Kidney (tissue), 14 donors: ENCODE measurements around the gene SIK3. TPM values are rescaled to one million over a fixed set of nuclear protein-coding genes. Genes with fewer than 3 reads are reported as not detected.
"Not testable (repeated sequence)": the region's sequence is repeated elsewhere in the genome, so short reads cannot be mapped to it uniquely, and the experiment has no call there.

Experiments
- DNase-seq, 5 donors: peaks; one replicate each; pipeline ENCODE4 v3.0.0-alpha.2; 2013 to 2020
- FAIRE-seq: peaks from 2 replicates; lab custom pipeline; 2012; peaks lifted over from hg19 to GRCh38; lab: Jason Lieb, UNC
- H3K27ac ChIP-seq, 2 donors: one replicate each; pipeline ENCODE4 v1.7.0; 2013; ENCODE audit warnings: low read depth in 2 of 2, low read length in 2 of 2, inconsistent platforms in 1 of 2
- H3K27me3 ChIP-seq: one replicate; pipeline ENCODE4 v1.7.1; 2013; ENCODE audit warnings: low read length, inconsistent platforms; ENCODE audit not compliant: control insufficient read depth, insufficient read depth
- H3K36me3 ChIP-seq, 3 donors: one replicate each; pipeline versions ENCODE4 v1.7.0 to v1.7.1; 2013; ENCODE audit warnings: low read length in 3 of 3, control low read depth in 1 of 3, inconsistent platforms in 1 of 3; ENCODE audit not compliant: insufficient read depth in 3 of 3, control insufficient read depth in 2 of 3
- H3K4me1 ChIP-seq, 3 donors: one replicate each; pipeline versions ENCODE4 v1.7.0 to v1.7.1; 2013; ENCODE audit warnings: low read length in 3 of 3, inconsistent platforms in 1 of 3, low read depth in 1 of 3; ENCODE audit not compliant: control insufficient read depth in 2 of 3, insufficient read depth in 2 of 3
- H3K4me3 ChIP-seq, 3 donors: one replicate each; pipeline versions ENCODE4 v1.7.0 to v1.8.1; 2013; ENCODE audit warnings: low read length in 3 of 3, control low read depth in 1 of 3, inconsistent platforms in 1 of 3
- H3K9ac ChIP-seq, 3 donors: one replicate each; pipeline versions ENCODE4 v1.7.0 to v1.7.1; 2013; ENCODE audit warnings: low read length in 3 of 3, control low read depth in 1 of 3, inconsistent platforms in 1 of 3
- H3K9me3 ChIP-seq, 3 donors: one replicate each; pipeline versions ENCODE4 v1.7.0 to v1.7.1; 2013; ENCODE audit warnings: low read length in 3 of 3, control low read depth in 1 of 3, inconsistent platforms in 1 of 3; ENCODE audit not compliant: control insufficient read depth in 2 of 3, insufficient read depth in 1 of 3
- intact Hi-C: fragments of 100-400 bp; cut with DNase I; formaldehyde crosslinking; loops from one replicate; pipeline ENCODE4 v1.11.1; 2022
- polyA plus RNA-seq: library from polyadenylated mRNA; stranded (reverse); fragments of 350-450 nt; fragmentation: Illumina TruSeq; extraction: RNeasy Lipid Tissue Mini Kit (QIAGEN cat#74804); gene quantifications from one replicate; pipeline ENCODE4 v1.2.3, GENCODE V29; 2014; ENCODE audit warnings: low read depth, low replicate concordance; ENCODE audit not compliant: insufficient read depth
- total RNA-seq: library from RNA; stranded (reverse); fragmentation: NEBNext Ultra II Directional; extraction: Animal tissue kit (Norgen Biotek cat#: 25700); gene quantifications from one replicate; pipeline ENCODE4 v1.2.1, GENCODE V29; 2021
- TF ChIP-seq, protein P1 (sequence below): IDR thresholded peaks from 3 replicates; pipeline ENCODE4 v1.5.1; 2012; ENCODE audit warnings: mild to moderate bottlenecking, moderate library complexity, borderline replicate concordance; ENCODE audit not compliant: insufficient read depth; ENCODE audit errors: extremely low read depth
- donor health status: control.
- donor health status: control.
- donor health status: control.
- donor health status: control.
- donor health status: control.
- donor health status: DM: yes; HTN: yes; CAD: no.
- donor health status: Normal renal cell carcinoma (clear cell type).

The SIK3 gene
- total and polyA plus RNA-seq, 2 donors from 2014 or later = 12.3 to 50.7 TPM

DNA sequence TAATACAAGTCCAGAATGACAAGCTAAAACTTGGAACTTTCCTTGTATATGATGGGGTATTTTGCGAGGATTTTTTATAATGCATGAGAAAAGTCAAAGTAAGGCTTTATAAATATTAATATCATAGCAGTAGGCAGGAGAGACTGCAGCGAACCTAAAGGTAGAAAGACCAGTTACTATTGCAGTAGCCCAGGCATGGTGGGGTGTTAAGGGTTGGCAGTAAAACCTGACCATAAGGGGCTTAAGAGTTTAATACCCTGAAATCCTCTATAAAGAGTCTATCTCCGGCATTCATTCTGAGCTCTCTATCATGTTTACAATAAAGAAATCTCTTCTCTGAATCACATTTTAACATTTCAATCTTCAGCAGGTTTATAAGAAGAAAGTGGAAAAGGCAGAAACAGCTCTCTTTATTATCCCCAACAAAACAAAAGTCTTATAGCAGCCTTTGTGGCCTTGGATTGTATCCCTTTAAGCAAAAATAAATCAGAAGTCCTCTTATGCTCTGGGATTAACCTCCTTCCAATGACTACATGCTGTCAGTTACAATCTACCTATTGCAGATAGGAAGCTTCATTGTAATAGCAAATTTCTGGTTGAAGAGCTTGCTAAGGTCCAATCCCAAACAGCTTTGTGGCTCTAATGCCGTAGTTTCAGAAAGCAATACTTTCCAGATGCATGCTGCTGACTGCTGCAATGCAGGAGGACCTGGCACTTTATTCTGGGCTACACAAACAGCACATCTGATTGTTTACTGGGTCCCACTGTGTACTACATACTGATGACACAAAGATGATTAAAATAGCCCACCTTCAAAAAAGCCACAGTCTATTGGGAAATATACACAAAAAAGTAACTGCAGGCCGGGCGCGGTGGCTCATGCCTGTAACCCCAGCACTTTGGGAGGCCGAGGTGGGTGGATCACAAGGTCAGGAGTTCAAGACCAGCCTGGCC, 45.8 kb downstream of the SIK3 start:
- DNase-seq = no peak
- Histone ChIP-seq H3K9me3 (no peaks in the 10 kb centered on the region), H3K4me3 (no peak overlapping the region), H3K27ac (no peak overlapping the region), H3K9ac (no peak overlapping the region), H3K36me3 (no peaks in the 10 kb centered on the region), H3K4me1 (no peaks in the 10 kb centered on the region), H3K27me3 (no peaks in the 10 kb centered on the region)
- intact Hi-C loops = no loop called here
- no peak for FAIRE-seq
- TF ChIP-seq, protein P1, sequence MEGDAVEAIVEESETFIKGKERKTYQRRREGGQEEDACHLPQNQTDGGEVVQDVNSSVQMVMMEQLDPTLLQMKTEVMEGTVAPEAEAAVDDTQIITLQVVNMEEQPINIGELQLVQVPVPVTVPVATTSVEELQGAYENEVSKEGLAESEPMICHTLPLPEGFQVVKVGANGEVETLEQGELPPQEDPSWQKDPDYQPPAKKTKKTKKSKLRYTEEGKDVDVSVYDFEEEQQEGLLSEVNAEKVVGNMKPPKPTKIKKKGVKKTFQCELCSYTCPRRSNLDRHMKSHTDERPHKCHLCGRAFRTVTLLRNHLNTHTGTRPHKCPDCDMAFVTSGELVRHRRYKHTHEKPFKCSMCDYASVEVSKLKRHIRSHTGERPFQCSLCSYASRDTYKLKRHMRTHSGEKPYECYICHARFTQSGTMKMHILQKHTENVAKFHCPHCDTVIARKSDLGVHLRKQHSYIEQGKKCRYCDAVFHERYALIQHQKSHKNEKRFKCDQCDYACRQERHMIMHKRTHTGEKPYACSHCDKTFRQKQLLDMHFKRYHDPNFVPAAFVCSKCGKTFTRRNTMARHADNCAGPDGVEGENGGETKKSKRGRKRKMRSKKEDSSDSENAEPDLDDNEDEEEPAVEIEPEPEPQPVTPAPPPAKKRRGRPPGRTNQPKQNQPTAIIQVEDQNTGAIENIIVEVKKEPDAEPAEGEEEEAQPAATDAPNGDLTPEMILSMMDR = no peak

DNA sequence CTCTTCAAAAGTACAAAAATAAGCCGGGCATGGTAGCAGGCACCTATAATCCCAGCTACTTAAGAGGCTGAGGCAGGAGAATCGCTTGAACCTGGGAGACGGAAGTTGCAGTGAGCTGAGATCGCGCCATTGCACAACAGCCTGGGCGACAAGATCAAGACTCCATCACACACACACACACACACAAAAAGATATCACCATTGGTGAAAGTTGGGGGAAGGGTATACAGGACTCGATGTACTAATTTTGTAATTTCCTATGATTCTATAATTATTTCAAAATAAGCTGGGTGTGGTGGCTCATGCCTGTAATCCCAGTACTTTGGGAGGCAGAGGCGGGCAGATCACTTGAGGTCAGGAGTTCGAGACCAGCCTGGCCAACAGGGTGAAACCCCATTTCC, 48.1 kb downstream of the SIK3 start:
- H3K36me3 ChIP-seq, H3K27me3 ChIP-seq, FAIRE-seq, intact Hi-C loops, H3K9me3 ChIP-seq, DNase-seq, H3K27ac ChIP-seq, H3K4me3 ChIP-seq, H3K4me1 ChIP-seq, H3K9ac ChIP-seq: not testable (repeated sequence)

DNA sequence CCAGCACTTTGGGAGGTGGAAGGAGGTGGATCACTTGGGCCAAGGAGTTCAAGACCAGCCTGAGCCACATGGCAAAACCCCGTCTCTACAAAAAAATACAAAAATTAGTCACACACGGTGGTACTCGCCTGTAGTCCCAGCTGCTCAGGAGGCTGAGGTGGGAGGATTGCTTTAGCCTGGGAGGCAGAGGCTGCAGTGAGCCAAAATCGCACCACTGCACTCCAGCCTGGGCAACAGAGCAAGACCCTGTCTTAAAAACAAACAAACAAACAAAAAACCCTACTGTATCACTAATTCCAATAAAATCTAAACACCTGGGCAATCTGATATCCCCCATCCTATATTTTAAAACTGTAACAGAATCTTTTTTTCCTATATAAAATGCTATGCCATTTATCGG, 51.6 kb downstream of the SIK3 start:
- H3K36me3 ChIP-seq, H3K9me3 ChIP-seq, intact Hi-C loops, H3K27me3 ChIP-seq, DNase-seq, H3K4me3 ChIP-seq, FAIRE-seq, H3K9ac ChIP-seq, H3K27ac ChIP-seq: not testable (repeated sequence)
- peaks cover 3 to 23% (median 9%) of the 10 kb centered on the region in 3 donors for H3K4me1 ChIP-seq

DNA sequence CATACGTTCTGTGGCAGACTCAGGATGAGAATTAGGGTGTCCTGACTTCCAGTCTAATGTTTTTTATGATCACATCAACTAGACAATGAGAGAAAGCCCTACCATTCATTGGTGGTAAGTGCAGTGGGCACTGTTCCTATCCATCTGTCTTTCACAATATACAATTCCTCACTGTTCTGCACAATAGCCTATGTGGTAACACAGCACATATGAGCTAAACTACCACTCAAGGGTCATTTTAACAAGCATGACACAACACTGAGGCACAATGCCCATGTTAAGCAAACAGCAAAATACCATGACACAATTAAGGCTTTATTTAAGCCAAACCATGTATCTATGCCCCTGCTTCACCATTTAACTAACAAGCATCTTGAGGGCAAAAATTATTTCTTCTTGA, 52.3 kb downstream of the SIK3 start:
- intact Hi-C loops = no loop called here
- Histone ChIP-seq H3K36me3 (no peaks in the 10 kb centered on the region), H3K9me3 (no peaks in the 10 kb centered on the region), H3K9ac (no peak overlapping the region), H3K27me3 (no peaks in the 10 kb centered on the region), H3K4me3 (no peak overlapping the region), H3K4me1 (peaks cover 3 to 25% (median 9%) of the 10 kb centered on the region in 3 donors), H3K27ac (peak overlapping the region in 1 of 2 donors; percentile 74)
- TF ChIP-seq, protein P1 = no peak
- DNase-seq = no peak
- no peak for FAIRE-seq
